Measurements from ENCODE around the gene TMEM61. TPM values are rescaled to one million over a fixed set of nuclear protein-coding genes. Genes with fewer than 3 reads are reported as not detected.

The TMEM61 gene
- total RNA-seq, 1 experiment from 2014 or later: not detected

- peak; percentile 51 for DNase-seq (ENCODE audit: extremely low read depth, low read depth)
Observed at GRCh38 chr1:55035904-55036303, 55.5 kb downstream of the TMEM61 start.

DNA sequence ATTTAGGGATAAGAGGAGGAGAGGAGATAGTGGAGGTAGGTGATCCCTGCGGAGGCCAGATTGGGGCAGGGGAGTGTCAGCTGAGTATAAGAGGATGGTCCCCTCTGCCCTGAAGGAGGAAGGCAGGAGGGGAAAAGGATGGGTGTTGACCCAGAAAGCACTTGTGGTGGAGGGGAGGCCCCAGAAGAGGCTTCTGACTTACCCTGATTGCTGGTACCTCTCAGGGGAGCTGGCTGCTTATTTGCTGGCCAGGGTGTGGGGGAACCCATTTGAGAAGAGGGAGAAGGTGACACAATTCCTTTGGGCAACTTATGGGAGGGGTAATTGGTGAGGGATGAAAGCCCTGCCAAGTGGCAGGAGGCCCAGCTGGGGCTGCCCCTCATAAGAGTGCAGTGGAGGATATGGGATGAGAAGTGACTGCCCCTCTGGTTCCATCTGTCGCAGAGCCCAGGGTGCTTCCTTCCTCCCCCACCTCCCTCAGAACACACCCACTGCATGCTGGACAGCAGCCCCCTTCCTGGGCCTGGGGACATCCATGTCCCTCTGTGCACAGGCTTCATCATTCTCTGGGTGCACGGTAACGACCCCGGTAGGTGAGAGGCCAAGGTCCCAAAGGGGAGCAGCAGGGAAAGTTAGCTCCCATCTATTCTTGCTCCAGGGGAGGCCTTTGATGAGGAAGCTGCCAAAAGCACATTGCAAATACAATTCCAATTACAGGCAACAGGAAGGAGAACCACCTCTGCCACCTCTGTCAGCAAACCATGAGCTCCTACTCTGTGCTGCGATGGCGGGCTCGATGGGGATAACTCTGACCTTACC is 57.5 kb downstream of the TMEM61 start:
- no peak for DNase-seq (ENCODE audit: extremely low read depth, low read depth)

DNA sequence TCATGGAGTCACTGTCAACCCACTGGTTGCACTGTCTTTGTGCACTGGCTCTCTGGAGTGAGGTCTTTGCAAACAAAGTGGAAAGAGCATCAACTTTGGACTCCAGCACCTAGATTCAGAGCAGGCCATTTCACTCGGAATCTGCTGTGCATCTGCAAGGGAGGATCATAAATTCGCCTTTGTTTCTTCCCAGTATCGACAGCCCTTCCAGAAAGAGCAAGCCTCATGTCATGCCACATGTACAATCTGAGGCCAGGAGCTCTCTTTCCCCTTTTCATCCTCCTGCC is 58.1 kb downstream of the TMEM61 start:
- DNase-seq (ENCODE audit: extremely low read depth, low read depth): no peak

GRCh38 chr1:55038974-55039341 is 58.5 kb downstream of the TMEM61 start:
- no peak for DNase-seq (ENCODE audit: extremely low read depth, low read depth)

DNA sequence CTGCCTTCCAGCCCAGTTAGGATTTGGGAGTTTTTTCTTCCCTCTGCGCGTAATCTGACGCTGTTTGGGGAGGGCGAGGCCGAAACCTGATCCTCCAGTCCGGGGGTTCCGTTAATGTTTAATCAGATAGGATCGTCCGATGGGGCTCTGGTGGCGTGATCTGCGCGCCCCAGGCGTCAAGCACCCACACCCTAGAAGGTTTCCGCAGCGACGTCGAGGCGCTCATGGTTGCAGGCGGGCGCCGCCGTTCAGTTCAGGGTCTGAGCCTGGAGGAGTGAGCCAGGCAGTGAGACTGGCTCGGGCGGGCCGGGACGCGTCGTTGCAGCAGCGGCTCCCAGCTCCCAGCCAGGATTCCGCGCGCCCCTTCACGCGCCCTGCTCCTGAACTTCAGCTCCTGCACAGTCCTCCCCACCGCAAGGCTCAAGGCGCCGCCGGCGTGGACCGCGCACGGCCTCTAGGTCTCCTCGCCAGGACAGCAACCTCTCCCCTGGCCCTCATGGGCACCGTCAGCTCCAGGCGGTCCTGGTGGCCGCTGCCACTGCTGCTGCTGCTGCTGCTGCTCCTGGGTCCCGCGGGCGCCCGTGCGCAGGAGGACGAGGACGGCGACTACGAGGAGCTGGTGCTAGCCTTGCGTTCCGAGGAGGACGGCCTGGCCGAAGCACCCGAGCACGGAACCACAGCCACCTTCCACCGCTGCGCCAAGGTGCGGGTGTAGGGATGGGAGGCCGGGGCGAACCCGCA is 59.1 kb downstream of the TMEM61 start, which contains the start of gene PCSK9:
Gene PCSK9, plus strand, starts transcription at position 207 of the 741 bp plus-strand sequence. Its CDS starts 290 bp downstream, at position 497.
- DNase-seq (ENCODE audit: extremely low read depth, low read depth): no peak

DNA sequence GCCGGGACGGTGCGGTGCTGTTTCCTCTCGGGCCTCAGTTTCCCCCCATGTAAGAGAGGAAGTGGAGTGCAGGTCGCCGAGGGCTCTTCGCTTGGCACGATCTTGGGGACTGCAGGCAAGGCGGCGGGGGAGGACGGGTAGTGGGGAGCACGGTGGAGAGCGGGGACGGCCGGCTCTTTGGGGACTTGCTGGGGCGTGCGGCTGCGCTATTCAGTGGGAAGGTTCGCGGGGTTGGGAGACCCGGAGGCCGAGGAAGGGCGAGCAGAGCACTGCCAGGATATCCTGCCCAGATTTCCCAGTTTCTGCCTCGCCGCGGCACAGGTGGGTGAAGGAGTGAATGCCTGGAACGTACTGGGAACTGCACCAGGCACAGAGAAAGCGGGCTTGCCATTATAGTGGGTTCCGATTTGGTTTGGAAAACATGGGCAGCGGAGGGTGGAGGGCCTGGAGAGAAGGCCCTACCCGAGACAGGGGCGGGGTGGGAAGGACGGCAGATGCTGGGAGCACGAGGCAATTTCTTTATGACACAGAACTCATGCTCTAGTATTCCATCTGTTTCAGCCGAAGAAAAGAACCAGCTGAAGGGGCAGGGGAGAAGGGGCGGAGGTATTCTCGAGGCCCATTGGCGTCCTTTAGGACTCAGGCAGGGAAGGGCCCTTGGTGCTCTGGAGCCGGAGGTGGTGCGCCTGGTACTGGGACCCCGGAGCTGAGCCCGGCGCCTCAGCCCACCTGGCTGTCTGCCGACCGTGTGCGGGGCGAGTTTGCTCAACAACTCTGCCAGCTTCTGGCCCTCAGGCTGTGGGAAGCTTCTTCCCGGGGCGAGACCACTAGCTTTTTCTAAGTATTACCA is 59.9 kb downstream of the TMEM61 start:
- no peak for DNase-seq (ENCODE audit: extremely low read depth, low read depth)

GRCh38 chr1:55040933-55041494 is 60.6 kb downstream of the TMEM61 start:
- DNase-seq (ENCODE audit: extremely low read depth, low read depth): no peak

DNA sequence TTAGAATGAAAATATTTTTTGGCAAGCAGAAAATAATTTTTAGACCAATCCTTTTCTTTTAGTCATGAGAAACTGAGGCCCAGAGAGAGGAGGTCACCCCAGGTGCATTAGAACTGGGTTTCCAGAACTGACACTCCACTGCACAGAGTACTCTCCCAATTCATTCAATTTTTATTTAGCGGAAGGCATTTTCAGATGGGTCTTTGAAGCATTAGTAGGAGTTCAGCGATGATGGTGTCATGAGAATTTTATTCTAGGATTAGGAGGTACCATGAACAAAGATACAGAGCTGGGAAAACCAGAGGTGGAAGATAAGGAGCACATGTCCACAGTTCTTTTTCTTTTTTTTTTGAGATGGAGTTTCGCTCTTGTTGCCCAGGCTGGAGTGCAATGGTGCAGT is 61.2 kb downstream of the TMEM61 start:
- DNase-seq (ENCODE audit: extremely low read depth, low read depth): no peak

Other genes starting within 250 kb of the TMEM61 start
- gene PARS2, start 216.1 kb upstream of the TMEM61 start, total RNA-seq (2014; rRNA removed; shearing (Covaris generic)): 4.8 and 5.4 TPM in 2 replicates
- not detected in 2 replicates for gene TTC22, start 179.3 kb upstream of the TMEM61 start, total RNA-seq (2014; rRNA removed; shearing (Covaris generic))
- 5.1 and 5.4 TPM in 2 replicates for gene DHCR24, start 93.4 kb upstream of the TMEM61 start, total RNA-seq (2014; rRNA removed; shearing (Covaris generic))
- not detected in 2 replicates for gene BSND, start 18.3 kb downstream of the TMEM61 start, total RNA-seq (2014; rRNA removed; shearing (Covaris generic))
- not detected in 2 replicates for gene PCSK9, start 58.9 kb downstream of the TMEM61 start, total RNA-seq (2014; rRNA removed; shearing (Covaris generic))
- gene USP24, start 234.7 kb downstream of the TMEM61 start, total RNA-seq (2014; rRNA removed; shearing (Covaris generic)): 22.5 and 29.9 TPM in 2 replicates

Data from NCI-H460 (cell line).